Osteocyte (in vitro differentiated cells): Measurements from ENCODE around the gene LSG1. TPM values are rescaled to one million over a fixed set of nuclear protein-coding genes. Genes with fewer than 3 reads are reported as not detected.

Source experiments
- DNase-seq: peaks from one replicate; pipeline ENCODE4 v3.0.0; 2021; ENCODE audit warnings: mixed read lengths; ENCODE audit not compliant: unreplicated experiment; ENCODE audit errors: extremely low spot score
- H3K27ac Mint-ChIP-seq: one replicate; pipeline ENCODE4 v1.8.0; 2021; ENCODE audit warnings: mild to moderate bottlenecking, mixed read lengths; ENCODE audit not compliant: unreplicated experiment
- H3K27me3 Mint-ChIP-seq: one replicate; pipeline ENCODE4 v1.8.0; 2021; ENCODE audit warnings: mixed read lengths; ENCODE audit not compliant: unreplicated experiment
- H3K36me3 Mint-ChIP-seq: one replicate; pipeline ENCODE4 v1.8.0; 2021; ENCODE audit warnings: mixed read lengths; ENCODE audit not compliant: unreplicated experiment
- H3K4me1 Mint-ChIP-seq: one replicate; pipeline ENCODE4 v1.8.0; 2021; ENCODE audit warnings: mixed read lengths; ENCODE audit not compliant: unreplicated experiment
- H3K4me3 Mint-ChIP-seq: one replicate; pipeline ENCODE4 v1.8.0; 2021; ENCODE audit warnings: mild to moderate bottlenecking, moderate library complexity, mixed read lengths; ENCODE audit not compliant: unreplicated experiment
- H3K9me3 Mint-ChIP-seq: one replicate; pipeline ENCODE4 v1.8.0; 2021; ENCODE audit warnings: mixed read lengths; ENCODE audit not compliant: unreplicated experiment
- CTCF ChIP-seq: fragments of 200-600 bp; sonication (generic); IDR thresholded peaks from 2 replicates; pipeline ENCODE4 v1.5.0; 2021; ENCODE audit warnings: antibody characterized with exemption, mild to moderate bottlenecking, moderate library complexity
- total RNA-seq: library from RNA; stranded (reverse); gene quantifications from 2 replicates; pipeline ENCODE4 v1.2.1, GENCODE V29; 2021

LSG1 gene
- total RNA-seq, 1 donor from 2014 or later = 33.3 TPM

- no peak overlapping the region for H3K4me3 Mint-ChIP-seq
- no peaks in the 10 kb centered on the region for H3K36me3 Mint-ChIP-seq
- H3K27me3 Mint-ChIP-seq = peaks cover 2% of the 10 kb centered on the region
- DNase-seq = no peak
- TF ChIP-seq CTCF = no peak
- H3K4me1 Mint-ChIP-seq = peaks cover 29% of the 10 kb centered on the region
- H3K9me3 Mint-ChIP-seq = no peaks in the 10 kb centered on the region
- H3K27ac Mint-ChIP-seq = no peak overlapping the region
These were observed 35.2 kb upstream of the LSG1 start for GRCh38 chr3:194707147-194707540.

- Mint-ChIP-seq H3K27me3 (peaks cover 2% of the 10 kb centered on the region), H3K27ac (no peak overlapping the region), H3K4me3 (no peak overlapping the region), H3K4me1 (peaks cover 17% of the 10 kb centered on the region), H3K9me3 (no peaks in the 10 kb centered on the region), H3K36me3 (no peaks in the 10 kb centered on the region)
- DNase-seq = no peak
- TF ChIP-seq CTCF = no peak
These were observed 33.8 kb upstream of the LSG1 start for GRCh38 chr3:194705761-194706160.

DNA sequence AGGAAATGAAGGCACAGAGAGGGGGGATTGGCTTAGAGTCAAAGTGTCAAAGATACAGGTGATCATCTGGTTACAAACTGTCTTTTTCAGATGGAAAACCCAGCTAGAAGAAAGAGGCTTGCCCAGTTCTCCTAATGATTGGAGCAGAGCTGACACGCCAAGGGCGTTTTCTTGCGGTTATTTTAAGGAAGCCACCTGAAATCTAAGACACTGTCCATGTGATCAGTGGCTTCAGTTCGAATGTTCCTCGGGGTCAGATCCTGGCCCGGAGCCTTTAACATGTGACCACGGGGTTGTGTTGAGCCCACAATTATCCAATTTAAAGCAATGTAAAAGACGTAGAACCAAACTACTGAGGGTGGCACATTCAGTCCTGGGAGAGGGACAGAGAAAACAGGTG lies 33.2 kb upstream of the LSG1 start:
- no peak overlapping the region for H3K27ac Mint-ChIP-seq
- no peaks in the 10 kb centered on the region for H3K9me3 Mint-ChIP-seq
- H3K4me3 Mint-ChIP-seq = no peak overlapping the region
- peaks cover 17% of the 10 kb centered on the region for H3K4me1 Mint-ChIP-seq
- no peaks in the 10 kb centered on the region for H3K36me3 Mint-ChIP-seq
- H3K27me3 Mint-ChIP-seq = peaks cover 2% of the 10 kb centered on the region
- no peak for DNase-seq
- no peak for TF ChIP-seq CTCF

GRCh38 chr3:194702545-194702944 lies 30.6 kb upstream of the LSG1 start:
- no peaks in the 10 kb centered on the region for H3K36me3 Mint-ChIP-seq
- peaks cover 10% of the 10 kb centered on the region for H3K9me3 Mint-ChIP-seq
- H3K27ac Mint-ChIP-seq = no peak overlapping the region
- TF ChIP-seq CTCF = no peak
- peaks cover 17% of the 10 kb centered on the region for H3K4me1 Mint-ChIP-seq
- H3K27me3 Mint-ChIP-seq = peaks cover 2% of the 10 kb centered on the region
- DNase-seq = no peak
- no peak overlapping the region for H3K4me3 Mint-ChIP-seq

GRCh38 chr3:194696702-194697101 lies 24.7 kb upstream of the LSG1 start:
- peaks cover 10% of the 10 kb centered on the region for H3K9me3 Mint-ChIP-seq
- peaks cover 4% of the 10 kb centered on the region for H3K4me1 Mint-ChIP-seq
- no peak for DNase-seq
- H3K4me3 Mint-ChIP-seq = no peak overlapping the region
- no peak for TF ChIP-seq CTCF
- peaks cover 4% of the 10 kb centered on the region for H3K27me3 Mint-ChIP-seq
- H3K36me3 Mint-ChIP-seq = no peaks in the 10 kb centered on the region
- H3K27ac Mint-ChIP-seq = no peak overlapping the region
